RWPE2 (cell line): ENCODE measurements around the gene DPF3.

Experiments used
- ATAC-seq: fragments of 200-7000 bp; cut with Tn5 transposase; 3 replicates; pipeline ENCODE4 v1.9.1; 2021; ENCODE audit warnings: low read depth
- DNase-seq: peaks from one replicate; pipeline ENCODE4 v3.0.0-alpha.2; 2020; ENCODE audit warnings: low spot score
- H3K27ac ChIP-seq: fragments of 450-650 bp; 2 replicates; pipeline ENCODE4 v1.5.1; 2017; ENCODE audit warnings: mild to moderate bottlenecking; ENCODE audit not compliant: poor library complexity, severe bottlenecking
- H3K27me3 ChIP-seq: fragments of 250-450 bp; sonication (Bioruptor Pico); 2 replicates; pipeline ENCODE4 v1.5.1; 2021; ENCODE audit warnings: mild to moderate bottlenecking, moderate library complexity; ENCODE audit not compliant: insufficient read depth, poor library complexity, severe bottlenecking
- H3K36me3 ChIP-seq: fragments of 250-450 bp; sonication (Bioruptor Pico); 2 replicates; pipeline ENCODE4 v1.5.1; 2020; ENCODE audit warnings: low read depth, mild to moderate bottlenecking, moderate library complexity
- H3K4me1 ChIP-seq: fragments of 250-450 bp; sonication (Bioruptor Pico); 2 replicates; pipeline ENCODE4 v1.5.1; 2021; ENCODE audit warnings: mild to moderate bottlenecking, moderate library complexity; ENCODE audit not compliant: insufficient read depth, poor library complexity, severe bottlenecking
- H3K4me3 ChIP-seq: fragments of 250-450 bp; sonication (Bioruptor Pico); 2 replicates; pipeline ENCODE4 v1.5.1; 2021; ENCODE audit warnings: mild to moderate bottlenecking, moderate library complexity; ENCODE audit not compliant: severe bottlenecking
- H3K9me3 ChIP-seq: fragments of 250-450 bp; sonication (Bioruptor Pico); 2 replicates; pipeline ENCODE4 v1.5.1; 2021; ENCODE audit warnings: mild to moderate bottlenecking, moderate library complexity; ENCODE audit not compliant: severe bottlenecking
- CTCF ChIP-seq: fragments of 450-650 bp; IDR thresholded peaks from one replicate; pipeline ENCODE4 v1.5.1; 2017; ENCODE audit warnings: mild to moderate bottlenecking, moderate library complexity; ENCODE audit not compliant: poor library complexity, severe bottlenecking

Gene DPF3

GRCh38 chr14:72917094-72917802 lies 23.3 kb upstream of the DPF3 start:
- no peak overlapping the region for H3K27ac ChIP-seq
- H3K9me3 ChIP-seq = no peaks in the 10 kb centered on the region
- H3K27me3 ChIP-seq = no peaks in the 10 kb centered on the region
- H3K36me3 ChIP-seq = 0 out of 2 replicates have a peak, but pooled peaks cover 3% of the 10 kb centered on the region
- no peak overlapping the region for H3K4me3 ChIP-seq
- ATAC-seq (no peak), DNase-seq (no peak)
- peaks cover 3% of the 10 kb centered on the region for H3K4me1 ChIP-seq
- no peak for TF ChIP-seq CTCF

- DNase-seq = no peak
- H3K27me3 ChIP-seq = no peaks in the 10 kb centered on the region
These were observed 22.3 kb upstream of the DPF3 start for GRCh38 chr14:72916174-72916573.

GRCh38 chr14:72913809-72914208 lies 19.9 kb upstream of the DPF3 start:
- no peak for TF ChIP-seq CTCF
- Histone ChIP-seq H3K9me3 (no peaks in the 10 kb centered on the region), H3K36me3 (0 out of 2 replicates have a peak, but pooled peaks cover 3% of the 10 kb centered on the region), H3K27ac (no peak overlapping the region), H3K4me3 (no peak overlapping the region), H3K4me1 (peaks cover 3% of the 10 kb centered on the region), H3K27me3 (no peaks in the 10 kb centered on the region)
- no peak for ATAC-seq
- DNase-seq = no peak

More at GRCh38 chr14:72916174-72916573, 22.3 kb upstream of the DPF3 start:
- Histone ChIP-seq H3K36me3 (0 out of 2 replicates have a peak, but pooled peaks cover 3% of the 10 kb centered on the region), H3K4me3 (no peak overlapping the region), H3K27ac (no peak overlapping the region), H3K4me1 (peaks cover 3% of the 10 kb centered on the region), H3K9me3 (no peaks in the 10 kb centered on the region)
- no peak for TF ChIP-seq CTCF
- peak; percentile 89 for ATAC-seq

- Histone ChIP-seq H3K4me1 (peaks cover 6% of the 10 kb centered on the region), H3K27ac (no peak overlapping the region), H3K36me3 (0 out of 2 replicates have a peak, but pooled peaks cover 3% of the 10 kb centered on the region), H3K4me3 (no peak overlapping the region), H3K9me3 (no peaks in the 10 kb centered on the region), H3K27me3 (no peaks in the 10 kb centered on the region)
- DNase-seq (no peak), ATAC-seq (no peak)
- no peak for TF ChIP-seq CTCF
These were observed 15.3 kb upstream of the DPF3 start for GRCh38 chr14:72909163-72909562.

- Histone ChIP-seq H3K27me3 (no peaks in the 10 kb centered on the region), H3K27ac (no peak overlapping the region), H3K36me3 (no peaks in the 10 kb centered on the region), H3K4me3 (no peak overlapping the region), H3K9me3 (no peaks in the 10 kb centered on the region), H3K4me1 (peaks cover 6% of the 10 kb centered on the region)
- TF ChIP-seq CTCF = no peak
- ATAC-seq (peak; percentile 77), DNase-seq (no peak)
These were observed 14.0 kb upstream of the DPF3 start for GRCh38 chr14:72907886-72908285.
